ENCODE measurements around the gene TAMALIN.

DNA sequence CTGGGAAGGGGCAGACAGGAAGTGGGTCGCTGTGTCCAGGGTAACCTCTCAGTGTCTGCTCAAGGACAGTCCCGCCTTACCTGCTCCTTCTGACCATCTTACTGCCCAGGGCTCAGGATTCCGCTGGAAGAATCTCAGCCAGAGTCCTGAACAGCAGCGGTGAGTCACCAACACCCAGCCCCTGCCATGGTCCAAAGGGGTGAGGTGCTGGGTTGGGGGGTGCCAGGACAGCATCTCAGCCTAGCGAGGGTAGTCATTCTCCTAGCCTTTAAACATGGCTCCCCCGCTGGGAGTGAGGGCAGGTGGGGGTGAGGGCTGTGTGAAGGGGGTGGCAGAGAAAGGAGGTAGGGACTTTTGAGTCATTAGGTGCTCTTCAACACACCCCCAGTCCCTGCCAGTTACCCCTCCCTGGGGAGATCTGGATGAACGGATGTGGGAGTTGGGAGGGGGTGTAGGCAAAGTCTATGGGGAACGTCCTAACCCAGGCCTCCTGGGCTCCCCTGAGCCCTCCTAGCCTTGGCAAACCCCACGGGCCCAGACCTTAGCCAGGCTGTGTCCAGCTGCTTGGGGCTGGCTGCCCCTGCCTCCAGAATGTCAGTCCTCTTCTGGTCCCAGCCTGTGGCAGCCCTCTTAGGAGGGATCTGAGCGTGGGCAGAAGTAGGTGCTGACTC is 2.5 kb downstream of the TAMALIN start:
- TF ChIP-seq, protein P1, sequence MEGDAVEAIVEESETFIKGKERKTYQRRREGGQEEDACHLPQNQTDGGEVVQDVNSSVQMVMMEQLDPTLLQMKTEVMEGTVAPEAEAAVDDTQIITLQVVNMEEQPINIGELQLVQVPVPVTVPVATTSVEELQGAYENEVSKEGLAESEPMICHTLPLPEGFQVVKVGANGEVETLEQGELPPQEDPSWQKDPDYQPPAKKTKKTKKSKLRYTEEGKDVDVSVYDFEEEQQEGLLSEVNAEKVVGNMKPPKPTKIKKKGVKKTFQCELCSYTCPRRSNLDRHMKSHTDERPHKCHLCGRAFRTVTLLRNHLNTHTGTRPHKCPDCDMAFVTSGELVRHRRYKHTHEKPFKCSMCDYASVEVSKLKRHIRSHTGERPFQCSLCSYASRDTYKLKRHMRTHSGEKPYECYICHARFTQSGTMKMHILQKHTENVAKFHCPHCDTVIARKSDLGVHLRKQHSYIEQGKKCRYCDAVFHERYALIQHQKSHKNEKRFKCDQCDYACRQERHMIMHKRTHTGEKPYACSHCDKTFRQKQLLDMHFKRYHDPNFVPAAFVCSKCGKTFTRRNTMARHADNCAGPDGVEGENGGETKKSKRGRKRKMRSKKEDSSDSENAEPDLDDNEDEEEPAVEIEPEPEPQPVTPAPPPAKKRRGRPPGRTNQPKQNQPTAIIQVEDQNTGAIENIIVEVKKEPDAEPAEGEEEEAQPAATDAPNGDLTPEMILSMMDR (IDR thresholded peaks at IDR 0.05), result no peak
- TF ChIP-seq EP300 (IDR thresholded peaks at IDR 0.05), result no peak
- TF ChIP-seq POLR2A (IDR thresholded peaks at IDR 0.05), result no peak

Measured in ovary (tissue), 3 donors.